HCT116 (cell line): ENCODE data around the gene GGT6.

Source experiments
- POLR2A ChIP-seq: IDR thresholded peaks from 2 replicates; pipeline ENCODE4 v1.7.0; 2011; ENCODE audit warnings: borderline replicate concordance; ENCODE audit not compliant: insufficient read depth, insufficient read length; ENCODE audit errors: extremely low read depth
- POLR2AphosphoS5 ChIP-seq: IDR thresholded peaks from 2 replicates; pipeline ENCODE4 v1.6.1; 2011; ENCODE audit warnings: mild to moderate bottlenecking, low read depth, low read length, moderate library complexity
- TCF7L2 ChIP-seq: IDR thresholded peaks from 2 replicates; pipeline ENCODE4 v1.7.0; 2011; ENCODE audit warnings: borderline replicate concordance, inconsistent platforms; ENCODE audit not compliant: insufficient read depth, insufficient read length; ENCODE audit errors: extremely low read depth
- TF ChIP-seq, protein P1 (sequence below), 3 experiments: fragments of 200-600 bp in 1 of 3; sonication (generic) in 1 of 3; IDR thresholded peaks in 2 of 3; conservative IDR thresholded peaks in 1 of 3; 2 replicates each; pipeline ENCODE4 v1.5.1; 2012 to 2017; ENCODE audit warnings: low read depth in 2 of 3, low read length in 2 of 3, antibody characterized with exemption in 1 of 3, borderline replicate concordance in 1 of 3, control low read depth in 1 of 3, mild to moderate bottlenecking in 1 of 3, mixed read lengths in 1 of 3, mixed run types in 1 of 3, moderate library complexity in 1 of 3; ENCODE audit not compliant: insufficient read depth in 1 of 3

- TF ChIP-seq, protein P1, sequence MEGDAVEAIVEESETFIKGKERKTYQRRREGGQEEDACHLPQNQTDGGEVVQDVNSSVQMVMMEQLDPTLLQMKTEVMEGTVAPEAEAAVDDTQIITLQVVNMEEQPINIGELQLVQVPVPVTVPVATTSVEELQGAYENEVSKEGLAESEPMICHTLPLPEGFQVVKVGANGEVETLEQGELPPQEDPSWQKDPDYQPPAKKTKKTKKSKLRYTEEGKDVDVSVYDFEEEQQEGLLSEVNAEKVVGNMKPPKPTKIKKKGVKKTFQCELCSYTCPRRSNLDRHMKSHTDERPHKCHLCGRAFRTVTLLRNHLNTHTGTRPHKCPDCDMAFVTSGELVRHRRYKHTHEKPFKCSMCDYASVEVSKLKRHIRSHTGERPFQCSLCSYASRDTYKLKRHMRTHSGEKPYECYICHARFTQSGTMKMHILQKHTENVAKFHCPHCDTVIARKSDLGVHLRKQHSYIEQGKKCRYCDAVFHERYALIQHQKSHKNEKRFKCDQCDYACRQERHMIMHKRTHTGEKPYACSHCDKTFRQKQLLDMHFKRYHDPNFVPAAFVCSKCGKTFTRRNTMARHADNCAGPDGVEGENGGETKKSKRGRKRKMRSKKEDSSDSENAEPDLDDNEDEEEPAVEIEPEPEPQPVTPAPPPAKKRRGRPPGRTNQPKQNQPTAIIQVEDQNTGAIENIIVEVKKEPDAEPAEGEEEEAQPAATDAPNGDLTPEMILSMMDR (IDR thresholded peaks at IDR 0.05 in 2 of 3, conservative IDR thresholded peaks at IDR 0.05 in 1 of 3; ENCODE audit: borderline replicate concordance in 1 of 3, insufficient read depth in 1 of 3, low read depth in 2 of 3, low read length in 2 of 3), result no peak
- no peak for TF ChIP-seq POLR2AphosphoS5
- no peak for TF ChIP-seq POLR2A
- TF ChIP-seq TCF7L2, result no peak
Observed at GRCh38 chr17:4573115-4573514, 12.7 kb upstream of the GGT6 start.
